Transverse colon (tissue), 4 donors: ENCODE data around the gene EML1. TPM values are rescaled to one million over a fixed set of nuclear protein-coding genes. Genes with fewer than 3 reads are reported as not detected.
"Not testable (repeated sequence)": the region's sequence is repeated elsewhere in the genome, so short reads cannot be mapped to it uniquely, and the experiment has no call there.

Experiments
- DNase-seq: peaks from one replicate; pipeline ENCODE4 v3.0.0-alpha.2; 2019
- H3K27ac ChIP-seq, 4 donors: fragments of 200-600 bp; sonication (generic); 2 replicates each; pipeline ENCODE4 v1.5.1; 2016 to 2018; ENCODE audit warnings: inconsistent platforms in 4 of 4
- H3K27me3 ChIP-seq: fragments of 200-600 bp; sonication (generic); 2 replicates; pipeline ENCODE4 v1.5.1; 2017; ENCODE audit warnings: inconsistent platforms
- H3K36me3 ChIP-seq, 4 donors: fragments of 200-600 bp; sonication (generic); 2 replicates each; pipeline ENCODE4 v1.5.1; 2017 to 2019; ENCODE audit warnings: inconsistent platforms in 4 of 4
- H3K4me1 ChIP-seq, 4 donors: fragments of 200-600 bp; sonication (generic); 2 replicates each; pipeline ENCODE4 v1.5.1; 2017 to 2020; ENCODE audit warnings: inconsistent platforms in 4 of 4
- H3K4me3 ChIP-seq, 4 donors: fragments of 200-600 bp; sonication (generic); 1 replicate in 1 of 4; 2 replicates in 3 of 4; pipeline versions ENCODE4 v1.5.1 to v1.6.1; 2017 to 2019; ENCODE audit warnings: inconsistent platforms in 4 of 4
- H3K9me3 ChIP-seq, 2 donors: fragments of 200-600 bp; sonication (generic); 2 replicates each; pipeline ENCODE4 v1.5.1; 2017 to 2019; ENCODE audit warnings: inconsistent platforms in 2 of 2
- EP300 ChIP-seq: sonication (generic); formaldehyde crosslinking; IDR thresholded peaks from one replicate; pipeline ENCODE4 v1.6.1; 2017; ENCODE audit warnings: antibody characterized with exemption, low read depth
- POLR2A ChIP-seq: fragments of 450-650 bp; IDR thresholded peaks from one replicate; pipeline ENCODE4 v1.6.1; 2016; ENCODE audit warnings: antibody characterized with exemption, mild to moderate bottlenecking, moderate library complexity
- POLR2AphosphoS5 ChIP-seq, 3 donors: sonication (generic); formaldehyde crosslinking; IDR thresholded peaks; one replicate each; pipeline ENCODE4 v1.6.1; 2016; ENCODE audit warnings: antibody characterized with exemption in 3 of 3
- WGBS, 2 donors: methylation state at CpG; one replicate each; pipeline ENCODE4 v1.1.5; 2018; ENCODE audit warnings: low coverage in 1 of 2; 5-methylcytosine and 5-hydroxymethylcytosine counted together
- in situ Hi-C, 4 donors: fragments of 200-750 bp; cut with MboI; loops; one replicate each; pipeline versions ENCODE4 v1.15.0 to v1.15.1; 2017; ENCODE audit warnings: low sequenced_read_pairs in 3 of 4, low pct_ligation_motif_present in 1 of 4, low pct_unique_long_range_greater_than_20kb in 1 of 4
- intact Hi-C: fragments of 100-400 bp; cut with DNase I; formaldehyde crosslinking; loops from one replicate; pipeline ENCODE4 v1.15.1; 2023; ENCODE audit warnings: low total_unique reads
- total RNA-seq, 4 donors: library from RNA; depleted of rRNA; stranded (reverse); fragments of >200 nt; gene quantifications; one replicate each; pipeline ENCODE4 v1.1.0, GENCODE V29; 2016
- TF ChIP-seq, protein P1 (sequence below), 5 experiments: fragments of 200-600 bp in 3 of 5; fragments of 450-650 bp in 2 of 5; sonication (generic) in 3 of 5; IDR thresholded peaks; 1 replicate in 2 of 5; 2 replicates in 3 of 5; pipeline ENCODE4 v1.5.1; 2016 to 2017; ENCODE audit warnings: antibody characterized with exemption in 5 of 5, inconsistent platforms in 3 of 5, mild to moderate bottlenecking in 2 of 5, moderate library complexity in 1 of 5

Gene EML1
- total RNA-seq, 4 donors from 2014 or later: 16.8 to 59.5 (median 21.9) TPM

DNA sequence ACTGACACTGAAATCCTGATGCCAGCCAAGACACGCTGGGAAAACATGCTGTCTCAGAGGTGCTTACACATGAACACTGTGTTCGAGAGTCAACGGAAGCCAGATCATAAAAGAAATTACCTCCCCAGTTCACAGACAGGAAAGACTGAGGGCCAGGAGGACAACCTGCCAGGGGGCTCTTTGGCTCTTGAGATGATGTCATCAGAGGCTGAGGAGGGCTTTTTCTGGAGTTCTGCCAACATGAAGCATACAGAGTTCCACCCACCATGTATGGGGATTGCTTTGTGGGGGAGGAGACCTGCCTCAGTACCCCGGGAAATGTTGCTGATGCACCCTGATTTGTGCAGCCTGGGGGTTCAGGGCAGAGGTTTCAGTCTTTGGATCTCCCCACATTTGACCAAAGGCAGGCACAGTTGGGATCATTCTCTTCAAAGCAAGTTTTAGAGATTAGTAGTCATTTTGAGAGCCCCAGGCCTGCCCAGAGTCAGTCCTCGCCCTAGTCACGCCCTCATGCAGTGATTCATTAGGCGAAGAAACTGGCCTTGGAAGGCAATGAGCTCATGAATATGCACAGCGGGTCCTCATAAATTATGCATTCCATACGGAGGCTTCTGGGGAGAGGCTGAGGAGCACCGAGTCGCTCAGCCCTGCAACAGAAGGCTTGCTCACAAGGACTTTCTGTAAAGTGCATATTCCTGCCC lies 34.9 kb upstream of the EML1 start:
- Histone ChIP-seq H3K27me3 (no peaks in the 10 kb centered on the region), H3K4me1 (peaks cover 25 to 43% (median 31%) of the 10 kb centered on the region in 4 donors), H3K27ac (peak overlapping the region; percentile 72 to 83 (median 78)), H3K9me3 (no peaks in the 10 kb centered on the region), H3K36me3 (no peaks in the 10 kb centered on the region), H3K4me3 (no peak overlapping the region)
- TF ChIP-seq POLR2AphosphoS5 (IDR thresholded peaks at IDR 0.05) (peak in 2 of 3 donors; percentile 29 to 53), POLR2A (no peak)
- WGBS, 2 donors: 49% methylated on average over 11 of the region's 11 CpGs; no CpG with 5 or more reads in 1 of the 2 donors
- DNase-seq: no peak
- in situ Hi-C loops: no loop called here
- intact Hi-C loops: no loop called here

DNA sequence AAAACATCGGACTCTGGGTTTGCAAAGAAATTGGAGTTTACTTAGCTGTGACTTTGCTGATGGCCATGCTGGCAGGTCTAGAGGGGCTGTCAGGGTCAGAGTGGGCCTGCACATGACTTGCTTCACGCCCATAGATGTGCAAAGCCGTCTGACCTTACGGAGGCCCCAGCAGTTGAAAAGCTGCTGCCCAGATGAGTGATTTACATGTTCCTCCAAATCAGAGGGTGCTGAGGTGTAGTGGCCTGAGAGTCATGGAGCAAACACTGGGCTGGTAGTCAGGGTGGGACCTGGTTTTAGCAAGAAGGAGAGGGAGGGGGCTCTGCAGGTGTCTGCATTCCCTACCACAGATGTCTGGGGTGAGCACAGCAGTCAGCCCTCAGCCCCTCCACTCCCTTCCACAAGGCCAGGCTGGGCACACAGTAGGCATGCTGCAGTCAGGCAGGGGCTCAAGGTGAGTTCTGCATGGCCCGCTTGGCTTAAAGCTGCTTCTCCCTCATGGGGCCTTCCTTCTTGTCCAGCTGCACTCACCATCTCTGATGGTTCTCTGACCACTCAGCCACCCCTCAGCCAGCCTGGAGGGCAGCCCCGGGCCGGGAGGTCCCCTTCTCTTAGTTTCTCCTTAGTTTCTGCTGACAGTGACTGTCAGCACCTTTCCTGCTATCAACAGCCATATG lies 34.2 kb upstream of the EML1 start:
- in situ Hi-C loops: no loop called here
- intact Hi-C loops: no loop called here
- no peak for DNase-seq

DNA sequence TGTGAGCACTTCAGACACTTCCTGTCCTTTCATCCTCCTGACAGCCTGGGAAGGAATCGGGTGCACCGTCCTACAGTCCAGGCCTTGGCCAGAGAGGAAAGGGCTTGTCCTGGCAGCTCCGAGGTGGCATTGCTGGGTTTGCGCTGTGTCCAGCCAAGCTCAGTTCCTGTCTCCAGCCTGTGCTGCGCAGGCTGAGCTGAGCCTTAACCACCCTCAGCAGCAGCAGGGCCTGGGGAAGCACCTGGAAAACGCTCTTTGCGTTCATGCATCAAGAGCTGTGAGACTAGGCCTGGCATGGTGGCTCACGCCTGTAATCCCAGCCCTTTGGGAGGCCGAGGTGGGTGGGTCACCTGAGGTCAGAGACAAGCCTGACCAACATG lies 33.7 kb upstream of the EML1 start:
- H3K27me3 ChIP-seq: no peaks in the 10 kb centered on the region
- TF ChIP-seq POLR2AphosphoS5 (IDR thresholded peaks at IDR 0.05) (no peak), POLR2A (no peak), EP300 (no peak)
- TF ChIP-seq, protein P1, sequence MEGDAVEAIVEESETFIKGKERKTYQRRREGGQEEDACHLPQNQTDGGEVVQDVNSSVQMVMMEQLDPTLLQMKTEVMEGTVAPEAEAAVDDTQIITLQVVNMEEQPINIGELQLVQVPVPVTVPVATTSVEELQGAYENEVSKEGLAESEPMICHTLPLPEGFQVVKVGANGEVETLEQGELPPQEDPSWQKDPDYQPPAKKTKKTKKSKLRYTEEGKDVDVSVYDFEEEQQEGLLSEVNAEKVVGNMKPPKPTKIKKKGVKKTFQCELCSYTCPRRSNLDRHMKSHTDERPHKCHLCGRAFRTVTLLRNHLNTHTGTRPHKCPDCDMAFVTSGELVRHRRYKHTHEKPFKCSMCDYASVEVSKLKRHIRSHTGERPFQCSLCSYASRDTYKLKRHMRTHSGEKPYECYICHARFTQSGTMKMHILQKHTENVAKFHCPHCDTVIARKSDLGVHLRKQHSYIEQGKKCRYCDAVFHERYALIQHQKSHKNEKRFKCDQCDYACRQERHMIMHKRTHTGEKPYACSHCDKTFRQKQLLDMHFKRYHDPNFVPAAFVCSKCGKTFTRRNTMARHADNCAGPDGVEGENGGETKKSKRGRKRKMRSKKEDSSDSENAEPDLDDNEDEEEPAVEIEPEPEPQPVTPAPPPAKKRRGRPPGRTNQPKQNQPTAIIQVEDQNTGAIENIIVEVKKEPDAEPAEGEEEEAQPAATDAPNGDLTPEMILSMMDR (IDR thresholded peaks at IDR 0.05): no peak
- H3K4me3 ChIP-seq: no peak overlapping the region
- peaks cover 17 to 32% (median 21%) of the 10 kb centered on the region in 4 donors for H3K4me1 ChIP-seq
- no peaks in the 10 kb centered on the region for H3K36me3 ChIP-seq
- in situ Hi-C loops: no loop called here
- DNase-seq: no peak
- intact Hi-C loops: no loop called here
- peak overlapping the region; percentile 41 to 83 (median 76) for H3K27ac ChIP-seq
- 56 to 100% methylated on average over 2 to 9 of the region's 9 CpGs for WGBS, 2 donors
- no peaks in the 10 kb centered on the region for H3K9me3 ChIP-seq

More for the DNA sequence above, 34.2 kb upstream of the EML1 start:
- H3K4me3 ChIP-seq: no peak overlapping the region
- H3K36me3 ChIP-seq: no peaks in the 10 kb centered on the region
- H3K4me1 ChIP-seq: peaks cover 22 to 36% (median 25%) of the 10 kb centered on the region in 4 donors
- 71% methylated on average over 6 of the region's 7 CpGs; no CpG with 5 or more reads in 1 of the 2 donors for WGBS, 2 donors
- H3K27ac ChIP-seq: peak overlapping the region; percentile 41 to 83 (median 76)
- no peak for TF ChIP-seq POLR2A
- no peak for TF ChIP-seq POLR2AphosphoS5 (IDR thresholded peaks at IDR 0.05)
- TF ChIP-seq EP300: no peak
- TF ChIP-seq, protein P1 (IDR thresholded peaks at IDR 0.05): no peak
- H3K27me3 ChIP-seq: no peaks in the 10 kb centered on the region
- no peaks in the 10 kb centered on the region for H3K9me3 ChIP-seq

DNA sequence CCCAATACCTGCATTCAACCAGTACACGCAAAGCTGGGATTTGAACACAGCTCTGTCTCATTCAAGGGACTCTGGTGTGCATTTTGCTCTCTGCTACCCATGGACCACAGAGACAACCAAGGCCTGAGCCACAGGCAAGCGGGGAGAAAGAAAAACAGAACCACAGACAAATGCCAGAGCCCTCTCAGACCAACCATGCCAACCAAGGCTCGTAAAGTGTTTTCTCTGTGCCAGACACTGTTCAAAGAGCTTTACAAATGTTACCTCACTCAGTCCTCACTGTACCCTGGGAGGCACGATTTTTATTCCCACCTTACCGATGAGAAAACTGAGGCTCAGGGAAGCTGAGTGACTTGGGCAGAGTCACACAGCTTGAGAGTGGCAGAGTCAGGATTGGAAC lies 32.4 kb upstream of the EML1 start:
- H3K4me3 ChIP-seq: no peak overlapping the region
- no peak for TF ChIP-seq POLR2A
- TF ChIP-seq EP300: no peak
- peak in 2 of 3 donors; percentile 40 to 52 for TF ChIP-seq POLR2AphosphoS5 (IDR thresholded peaks at IDR 0.05)
- TF ChIP-seq, protein P1 (IDR thresholded peaks at IDR 0.05): no peak
- in situ Hi-C loops (no loop called here), intact Hi-C loops (no loop called here)
- no peak for DNase-seq
- no peaks in the 10 kb centered on the region for H3K9me3 ChIP-seq
- 75 to 82% methylated on average over 2 to 5 of the region's 5 CpGs for WGBS, 2 donors
- no peaks in the 10 kb centered on the region for H3K36me3 ChIP-seq
- H3K4me1 ChIP-seq: peaks cover 7 to 20% (median 15%) of the 10 kb centered on the region in 4 donors
- H3K27ac ChIP-seq: peak overlapping the region; percentile 30 to 83 (median 76)
- H3K27me3 ChIP-seq: no peaks in the 10 kb centered on the region

DNA sequence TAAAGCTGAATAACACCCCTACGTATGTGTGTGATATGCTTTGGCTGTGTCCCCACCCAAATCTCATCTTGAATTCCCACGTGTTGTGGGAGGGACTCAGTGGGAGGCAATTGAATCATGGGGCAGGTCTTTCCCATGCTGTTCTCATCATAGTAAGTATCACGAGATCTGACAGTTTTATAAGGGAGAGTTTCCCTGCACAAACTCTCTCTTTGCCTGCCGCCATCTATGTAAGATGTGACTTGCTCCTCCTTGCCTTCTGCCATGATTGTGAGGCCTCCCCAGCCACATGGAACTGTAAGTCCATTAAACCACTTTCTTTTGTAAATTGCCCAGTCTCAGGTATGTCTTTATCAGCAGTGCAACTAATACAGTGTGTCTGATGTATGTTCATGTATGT lies 30.3 kb upstream of the EML1 start:
- H3K9me3 ChIP-seq, H3K27me3 ChIP-seq, H3K36me3 ChIP-seq, intact Hi-C loops, H3K27ac ChIP-seq, in situ Hi-C loops, H3K4me3 ChIP-seq, DNase-seq: not testable (repeated sequence)
- WGBS, 2 donors: 63 to 71% methylated on average over 4 of the region's 4 CpGs
- H3K4me1 ChIP-seq: peaks cover 0 to 17% (median 6%) of the 10 kb centered on the region in 4 donors
